CD14-positive monocyte (primary cell): ENCODE measurements around the gene ACSM5. TPM values are rescaled to one million over a fixed set of nuclear protein-coding genes. Genes with fewer than 3 reads are reported as not detected.
"Not testable (repeated sequence)": the region's sequence is repeated elsewhere in the genome, so short reads cannot be mapped to it uniquely, and the experiment has no call there.

Experiments
- DNase-seq, 3 donors: peaks; one replicate each; pipeline ENCODE4 v3.0.0-alpha.2; 2011 to 2022
- H2AFZ ChIP-seq: 2 replicates; pipeline ENCODE4 v1.6.0; 2012; ENCODE audit warnings: mild to moderate bottlenecking, low read depth, low read length, inconsistent platforms; ENCODE audit not compliant: insufficient read depth, poor library complexity, severe bottlenecking
- H3K27ac ChIP-seq, 2 donors: 1 replicate in 1 of 2; 2 replicates in 1 of 2; pipeline ENCODE4 v1.5.1; 2012 to 2013; ENCODE audit warnings: low read length in 2 of 2, control low read depth in 1 of 2, inconsistent platforms in 1 of 2, low read depth in 1 of 2, mild to moderate bottlenecking in 1 of 2
- H3K27me3 ChIP-seq, 2 donors: one replicate each; pipeline versions ENCODE4 v1.6.0 to v1.6.1; 2011 to 2013; ENCODE audit warnings: low read length in 2 of 2; ENCODE audit not compliant: control insufficient read depth in 2 of 2, insufficient read depth in 2 of 2
- H3K36me3 ChIP-seq, 2 donors: replicated peaks in 1 of 2; 1 replicate in 1 of 2; 2 replicates in 1 of 2; pipeline versions ENCODE4 v1.5.1 to v1.6.1; 2012 to 2013; ENCODE audit warnings: low read length in 2 of 2, control low read depth in 1 of 2, inconsistent platforms in 1 of 2, mild to moderate bottlenecking in 1 of 2; ENCODE audit not compliant: insufficient read depth in 2 of 2, control insufficient read depth in 1 of 2
- H3K4me1 ChIP-seq, 2 donors: 1 replicate in 1 of 2; 2 replicates in 1 of 2; pipeline versions ENCODE4 v1.5.1 to v1.6.1; 2012 to 2013; ENCODE audit warnings: low read length in 2 of 2, control low read depth in 1 of 2, inconsistent platforms in 1 of 2, mild to moderate bottlenecking in 1 of 2, moderate library complexity in 1 of 2; ENCODE audit not compliant: insufficient read depth in 2 of 2, control insufficient read depth in 1 of 2
- H3K4me2 ChIP-seq: replicated peaks from 2 replicates; pipeline ENCODE3; 2012; ENCODE audit warnings: low read length, moderate library complexity, mild to moderate bottlenecking; ENCODE audit not compliant: poor library complexity, severe bottlenecking; ENCODE audit errors: extremely low read depth
- H3K4me3 ChIP-seq, 3 experiments: fragments of 200-600 bp in 1 of 3; sonication (generic) in 1 of 3; replicated peaks in 1 of 3; 1 replicate in 2 of 3; 2 replicates in 1 of 3; pipeline ENCODE4 v1.5.1; 2011 to 2013; ENCODE audit warnings: low read length in 3 of 3, mild to moderate bottlenecking in 3 of 3, control low read depth in 2 of 3, low read depth in 2 of 3, inconsistent platforms in 1 of 3, moderate library complexity in 1 of 3
- H3K79me2 ChIP-seq: 2 replicates; pipeline ENCODE4 v1.6.0; 2012; ENCODE audit warnings: mild to moderate bottlenecking, control low read depth, inconsistent platforms, low read length, moderate library complexity; ENCODE audit not compliant: insufficient read depth
- H3K9ac ChIP-seq: 2 replicates; pipeline ENCODE4 v1.6.0; 2017; ENCODE audit warnings: low read length, mild to moderate bottlenecking; ENCODE audit not compliant: insufficient read depth, poor library complexity, severe bottlenecking
- H3K9me3 ChIP-seq, 2 donors: replicated peaks in 1 of 2; 1 replicate in 1 of 2; 2 replicates in 1 of 2; pipeline versions ENCODE4 v1.5.1 to v1.6.1; 2012 to 2013; ENCODE audit warnings: low read length in 2 of 2, control low read depth in 1 of 2; ENCODE audit not compliant: control insufficient read depth in 1 of 2, insufficient read depth in 1 of 2
- H4K20me1 ChIP-seq: 2 replicates; pipeline ENCODE4 v1.6.0; 2012; ENCODE audit warnings: mild to moderate bottlenecking, low read length, control low read depth, moderate library complexity; ENCODE audit not compliant: insufficient read depth
- H3K27ac Mint-ChIP-seq, 7 donors: one replicate each; pipeline ENCODE4 v1.8.0; 2020; ENCODE audit warnings: mild to moderate bottlenecking in 7 of 7, mixed read lengths in 7 of 7, moderate library complexity in 6 of 7, inconsistent platforms in 2 of 7
- H3K27me3 Mint-ChIP-seq, 3 donors: one replicate each; pipeline ENCODE4 v1.8.0; 2021 to 2022; ENCODE audit warnings: low read depth in 3 of 3, mild to moderate bottlenecking in 3 of 3, mixed read lengths in 3 of 3, moderate library complexity in 3 of 3, inconsistent platforms in 1 of 3
- H3K36me3 Mint-ChIP-seq, 2 donors: one replicate each; pipeline ENCODE4 v1.8.0; 2020; ENCODE audit warnings: mixed read lengths in 2 of 2, inconsistent platforms in 1 of 2, mild to moderate bottlenecking in 1 of 2
- H3K4me1 Mint-ChIP-seq: one replicate; pipeline ENCODE4 v1.8.0; 2020; ENCODE audit warnings: mild to moderate bottlenecking, mixed read lengths
- H3K4me3 Mint-ChIP-seq, 2 donors: one replicate each; pipeline ENCODE4 v1.8.0; 2020; ENCODE audit warnings: mild to moderate bottlenecking in 2 of 2, mixed read lengths in 2 of 2, moderate library complexity in 1 of 2
- H3K9me3 Mint-ChIP-seq, 7 donors: one replicate each; pipeline ENCODE4 v1.8.0; 2020 to 2022; ENCODE audit warnings: mixed read lengths in 7 of 7, mild to moderate bottlenecking in 6 of 7, moderate library complexity in 6 of 7, inconsistent platforms in 2 of 7
- WGBS: methylation state at CpG from one replicate; pipeline ENCODE4 v1.1.5; 2013; ENCODE audit warnings: missing lambda C conversion rate; ENCODE audit not compliant: insufficient coverage; 5-methylcytosine and 5-hydroxymethylcytosine counted together
- intact Hi-C, 2 donors: fragments of 100-400 bp; cut with micrococcal nuclease; formaldehyde crosslinking; loops; one replicate each; pipeline versions ENCODE4 v1.15.0 to v1.15.1; 2023
- polyA plus RNA-seq, 3 donors: library from polyadenylated mRNA; depleted of rRNA in 1 of 3; unstranded in 2 of 3; stranded (reverse) in 1 of 3; fragments of 300-500 nt in 2 of 3; fragments of >200 nt in 1 of 3; fragmentation: Illumina TruSeq in 2 of 3; gene quantifications; 1 replicate in 2 of 3; 2 replicates in 1 of 3; pipeline ENCODE4 v1.2.3, GENCODE V29; 2012 to 2021
- TF ChIP-seq, protein P1 (sequence below): fragments of 200-600 bp; IDR thresholded peaks from one replicate; pipeline ENCODE4 v1.8.0; 2022; ENCODE audit warnings: antibody characterized with exemption, mild to moderate bottlenecking

ACSM5 gene
- polyA plus RNA-seq, 3 donors = 0.05 to 0.33 (median 0.24) TPM

DNA sequence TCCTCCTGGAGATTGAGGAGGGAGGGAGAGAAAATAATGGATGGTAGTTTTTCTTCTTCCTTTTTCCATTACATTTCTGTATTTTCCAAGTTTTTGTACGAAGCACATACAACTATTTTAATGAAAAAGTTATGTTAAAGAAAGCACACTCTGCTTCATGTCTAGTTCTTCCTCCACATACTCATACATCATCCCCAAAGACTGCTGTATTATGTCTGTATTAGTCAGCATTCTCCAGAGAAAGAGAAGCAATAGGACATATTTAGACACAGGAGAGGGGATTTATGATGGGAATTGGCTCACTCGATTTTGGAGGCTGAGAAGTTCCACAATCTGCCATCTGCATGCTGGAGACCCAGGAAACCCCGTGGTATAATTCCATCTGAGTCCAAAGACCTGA lies 31.9 kb downstream of the ACSM5 start:
- TF ChIP-seq, protein P1, sequence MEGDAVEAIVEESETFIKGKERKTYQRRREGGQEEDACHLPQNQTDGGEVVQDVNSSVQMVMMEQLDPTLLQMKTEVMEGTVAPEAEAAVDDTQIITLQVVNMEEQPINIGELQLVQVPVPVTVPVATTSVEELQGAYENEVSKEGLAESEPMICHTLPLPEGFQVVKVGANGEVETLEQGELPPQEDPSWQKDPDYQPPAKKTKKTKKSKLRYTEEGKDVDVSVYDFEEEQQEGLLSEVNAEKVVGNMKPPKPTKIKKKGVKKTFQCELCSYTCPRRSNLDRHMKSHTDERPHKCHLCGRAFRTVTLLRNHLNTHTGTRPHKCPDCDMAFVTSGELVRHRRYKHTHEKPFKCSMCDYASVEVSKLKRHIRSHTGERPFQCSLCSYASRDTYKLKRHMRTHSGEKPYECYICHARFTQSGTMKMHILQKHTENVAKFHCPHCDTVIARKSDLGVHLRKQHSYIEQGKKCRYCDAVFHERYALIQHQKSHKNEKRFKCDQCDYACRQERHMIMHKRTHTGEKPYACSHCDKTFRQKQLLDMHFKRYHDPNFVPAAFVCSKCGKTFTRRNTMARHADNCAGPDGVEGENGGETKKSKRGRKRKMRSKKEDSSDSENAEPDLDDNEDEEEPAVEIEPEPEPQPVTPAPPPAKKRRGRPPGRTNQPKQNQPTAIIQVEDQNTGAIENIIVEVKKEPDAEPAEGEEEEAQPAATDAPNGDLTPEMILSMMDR = no peak
- Mint-ChIP-seq H3K27ac (no peak overlapping the region), H3K4me3 (no peak overlapping the region), H3K9me3 (no peaks in the 10 kb centered on the region), H3K27me3 (peaks cover 1 to 6% (median 2%) of the 10 kb centered on the region in 3 donors), H3K36me3 (no peaks in the 10 kb centered on the region), H3K4me1 (no peaks in the 10 kb centered on the region)
- no peaks in the 10 kb centered on the region for H3K79me2 ChIP-seq
- H3K4me3 ChIP-seq = no peak overlapping the region
- no peaks in the 10 kb centered on the region for H3K9me3 ChIP-seq
- no peak overlapping the region for H3K27ac ChIP-seq
- H3K4me2 ChIP-seq = no peak overlapping the region
- H3K27me3 ChIP-seq = no peaks in the 10 kb centered on the region
- H2AFZ ChIP-seq = no peak overlapping the region
- H3K9ac ChIP-seq = no peak overlapping the region
- no peaks in the 10 kb centered on the region for H3K36me3 ChIP-seq
- DNase-seq = no peak
- intact Hi-C loops = no loop called here
- WGBS = 80% methylated on average over 1 of the region's 3 CpGs
- H4K20me1 ChIP-seq = no peaks in the 10 kb centered on the region
- H3K4me1 ChIP-seq = no peaks in the 10 kb centered on the region

DNA sequence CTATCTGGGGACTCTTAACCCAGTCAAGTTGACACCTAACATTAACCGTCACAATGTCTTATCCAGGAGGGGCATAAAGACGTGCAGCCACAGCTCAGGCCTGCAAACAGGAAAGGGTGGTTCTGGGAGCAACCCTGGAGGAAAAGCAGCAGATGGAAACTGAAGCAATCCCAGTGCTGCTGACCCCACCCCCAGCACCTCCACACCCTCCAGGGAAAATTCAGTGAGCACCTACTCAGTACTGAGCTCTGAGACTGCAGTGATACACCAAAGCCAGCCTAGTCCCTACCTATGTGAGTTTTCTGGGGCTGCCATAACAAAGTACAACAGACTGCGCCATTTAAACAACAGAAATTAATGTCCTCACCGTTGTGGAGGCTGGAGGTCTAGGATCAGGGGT lies 32.5 kb downstream of the ACSM5 start:
- DNase-seq, H3K9ac ChIP-seq, H3K4me3 Mint-ChIP-seq, H3K4me3 ChIP-seq, H4K20me1 ChIP-seq, intact Hi-C loops, H3K27me3 ChIP-seq, H3K27ac ChIP-seq, H3K4me1 ChIP-seq, H3K4me1 Mint-ChIP-seq, H3K36me3 Mint-ChIP-seq, H3K79me2 ChIP-seq, H2AFZ ChIP-seq, H3K27me3 Mint-ChIP-seq, H3K9me3 Mint-ChIP-seq, H3K36me3 ChIP-seq, H3K9me3 ChIP-seq, H3K27ac Mint-ChIP-seq, H3K4me2 ChIP-seq: not testable (repeated sequence)
- no CpG with 5 or more reads among the region's 4 CpGs for WGBS

DNA sequence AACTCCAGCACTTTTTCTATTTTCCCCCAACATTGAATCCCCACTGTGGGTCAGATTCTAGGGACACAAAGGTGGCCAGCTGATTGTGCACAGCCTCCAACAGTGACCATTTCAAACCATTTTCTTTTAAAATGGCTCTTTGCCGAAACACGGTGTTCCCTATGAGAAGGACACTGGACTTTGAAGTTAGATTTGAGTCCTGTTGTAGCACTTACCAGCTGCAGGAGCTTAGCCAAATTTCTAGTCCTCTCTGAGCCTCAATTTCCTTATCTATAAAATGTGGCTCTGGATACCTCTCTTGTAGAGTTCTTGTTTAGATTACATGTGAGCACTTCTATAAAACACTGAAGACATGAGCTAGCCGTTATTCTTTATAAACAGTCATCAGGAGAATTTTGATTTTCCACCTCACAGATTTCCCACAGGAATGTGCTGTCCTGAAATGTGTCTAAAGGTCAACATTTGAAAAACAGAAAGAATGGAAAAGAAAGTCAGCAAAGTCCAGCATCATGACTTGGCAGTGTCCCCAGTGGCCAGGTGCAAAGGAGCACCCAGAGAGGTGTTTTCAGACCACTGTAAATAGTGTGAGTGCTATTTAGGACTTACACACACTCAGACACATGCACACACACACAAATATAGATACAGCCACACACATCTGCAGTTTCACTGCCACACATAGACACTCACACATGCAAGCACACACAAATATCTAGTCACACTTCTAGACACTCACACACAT lies 37.5 kb downstream of the ACSM5 start:
- intact Hi-C loops = not testable (repeated sequence)
- WGBS = no CpG with 5 or more reads among the region's 3 CpGs

DNA sequence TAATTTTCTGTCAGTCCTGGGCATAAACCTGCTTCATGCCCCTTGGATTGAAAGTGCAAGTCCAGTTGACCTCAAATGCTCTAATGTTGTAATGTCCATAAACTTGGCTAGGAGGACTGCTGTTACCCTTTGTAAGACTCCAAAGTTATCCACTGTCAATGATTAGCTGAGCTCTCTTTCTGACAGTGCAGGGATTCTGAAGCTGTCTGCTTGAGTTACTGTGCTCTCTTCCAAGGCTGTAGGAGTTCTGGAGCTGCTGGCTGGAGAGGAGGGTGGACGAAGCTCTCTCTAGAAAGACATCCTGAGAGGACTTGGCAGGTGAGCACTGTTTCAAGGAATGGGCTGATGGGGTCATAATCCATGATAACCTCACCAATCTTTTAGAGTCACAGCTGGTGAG lies 42.0 kb downstream of the ACSM5 start, which contains the start of gene ACSM2A:
TSS of gene ACSM2A (plus strand) at position 158 of the 400 bp plus-strand sequence. CDS start 8,594 bp downstream, outside the sequence.
- H3K4me3 Mint-ChIP-seq, H3K36me3 Mint-ChIP-seq, DNase-seq, H3K9ac ChIP-seq, H3K27me3 Mint-ChIP-seq, H4K20me1 ChIP-seq, H3K9me3 Mint-ChIP-seq, H3K36me3 ChIP-seq, H3K27ac ChIP-seq, intact Hi-C loops, H3K27me3 ChIP-seq, H2AFZ ChIP-seq, H3K4me1 Mint-ChIP-seq, H3K79me2 ChIP-seq, H3K4me1 ChIP-seq, H3K4me3 ChIP-seq, H3K9me3 ChIP-seq, H3K4me2 ChIP-seq, H3K27ac Mint-ChIP-seq: not testable (repeated sequence)
- WGBS = no CpG with 5 or more reads among the region's 1 CpG

More for the DNA sequence above, 37.5 kb downstream of the ACSM5 start:
- H3K9me3 Mint-ChIP-seq, H3K27ac Mint-ChIP-seq, H3K79me2 ChIP-seq, H3K36me3 ChIP-seq, DNase-seq, H3K27ac ChIP-seq, H3K9me3 ChIP-seq, H3K27me3 ChIP-seq, H3K4me2 ChIP-seq, H4K20me1 ChIP-seq, H3K4me3 ChIP-seq, H3K4me3 Mint-ChIP-seq, H3K9ac ChIP-seq, H3K36me3 Mint-ChIP-seq, H3K4me1 Mint-ChIP-seq, H3K4me1 ChIP-seq, H2AFZ ChIP-seq, H3K27me3 Mint-ChIP-seq: not testable (repeated sequence)
